Cardiac muscle cell (in vitro differentiated cells and primary cell): ENCODE results near the gene BAD. TPM values are rescaled to one million over a fixed set of nuclear protein-coding genes. Genes with fewer than 3 reads are reported as not detected.
A peak's percentile ranks its signal among the peaks of the same experiment; 100 is the strongest.

ENCODE experiments used
- DNase-seq, 2 donors: peaks; one replicate each; pipeline versions ENCODE4 v3.0.0 to v3.0.0-alpha.2; 2010 to 2017; ENCODE audit warnings: low read depth in 1 of 2, low spot score in 1 of 2
- H3K27ac ChIP-seq: fragments of 200-600 bp; sonication (generic); 2 replicates; pipeline ENCODE4 v1.5.1; 2016
- H3K27me3 ChIP-seq: fragments of 200-600 bp; sonication (generic); 2 replicates; pipeline ENCODE4 v1.6.0; 2016; ENCODE audit warnings: control low read depth
- H3K36me3 ChIP-seq: fragments of 200-600 bp; sonication (generic); 2 replicates; pipeline ENCODE4 v1.5.1; 2016; ENCODE audit warnings: control low read depth
- H3K4me1 ChIP-seq: fragments of 200-600 bp; sonication (generic); 2 replicates; pipeline ENCODE4 v1.8.1; 2017; ENCODE audit warnings: low read depth, mild to moderate bottlenecking, mixed run types
- H3K4me3 ChIP-seq: fragments of 200-600 bp; sonication (generic); 2 replicates; pipeline ENCODE4 v1.5.1; 2016; ENCODE audit warnings: mild to moderate bottlenecking
- H3K9me3 ChIP-seq: fragments of 200-600 bp; sonication (generic); 2 replicates; pipeline ENCODE4 v1.5.1; 2017; ENCODE audit warnings: low read depth, mild to moderate bottlenecking, control low read depth
- CTCF ChIP-seq: IDR thresholded peaks from 2 replicates; pipeline ENCODE4 v1.5.1; 2012; ENCODE audit warnings: low read depth, mild to moderate bottlenecking, low read length
- polyA plus RNA-seq: library from polyadenylated mRNA; unstranded; fragments of >200 nt; fragmentation: Nextera tagmentation; extraction: Ambion mirVana; gene quantifications from 2 replicates; pipeline ENCODE4 v1.2.1, GENCODE V29; 2016
- total RNA-seq: library from RNA; depleted of rRNA; stranded (reverse); fragments of >200 nt; gene quantifications from 2 replicates; pipeline ENCODE4 v1.2.3, GENCODE V29; 2016

Gene BAD
- total and polyA plus RNA-seq, 2 experiments from 2014 or later: 155 to 195 TPM

- no peak for TF ChIP-seq CTCF
- Histone ChIP-seq H3K27ac (no peak overlapping the region), H3K36me3 (peaks cover 4% of the 10 kb centered on the region), H3K4me3 (no peak overlapping the region), H3K27me3 (no peaks in the 10 kb centered on the region), H3K9me3 (no peaks in the 10 kb centered on the region), H3K4me1 (peaks cover 6% of the 10 kb centered on the region)
- no peak for DNase-seq
Measured at GRCh38 chr11:64321026-64321425, 36.6 kb upstream of the BAD start.

DNA sequence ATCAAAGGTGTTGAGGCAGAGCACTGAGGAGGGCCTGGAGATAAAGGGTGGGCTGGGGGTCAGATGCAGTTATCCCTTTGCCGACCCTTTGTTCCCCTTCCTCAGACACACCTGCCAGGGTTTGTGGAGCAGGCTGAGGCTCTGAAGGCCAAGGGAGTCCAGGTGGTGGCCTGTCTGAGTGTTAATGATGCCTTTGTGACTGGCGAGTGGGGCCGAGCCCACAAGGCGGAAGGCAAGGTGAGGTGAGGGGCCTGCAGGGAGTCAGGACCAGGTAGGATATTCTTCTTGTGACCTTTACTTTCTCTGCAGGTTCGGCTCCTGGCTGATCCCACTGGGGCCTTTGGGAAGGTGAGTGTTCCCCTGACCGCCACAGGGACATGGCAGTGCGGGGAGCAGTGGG is 36.1 kb upstream of the BAD start:
- TF ChIP-seq CTCF: no peak
- H3K36me3 ChIP-seq: peaks cover 4% of the 10 kb centered on the region
- no peak for DNase-seq
- H3K27ac ChIP-seq: no peak overlapping the region
- H3K9me3 ChIP-seq: no peaks in the 10 kb centered on the region
- no peak overlapping the region for H3K4me3 ChIP-seq
- peaks cover 6% of the 10 kb centered on the region for H3K4me1 ChIP-seq
- H3K27me3 ChIP-seq: no peaks in the 10 kb centered on the region

- Histone ChIP-seq H3K4me1 (peaks cover 6% of the 10 kb centered on the region), H3K36me3 (peaks cover 4% of the 10 kb centered on the region), H3K4me3 (peak overlapping the region; percentile 60), H3K27ac (peak overlapping the region; percentile 95), H3K27me3 (no peaks in the 10 kb centered on the region), H3K9me3 (no peaks in the 10 kb centered on the region)
- no peak for DNase-seq
- no peak for TF ChIP-seq CTCF
Measured at GRCh38 chr11:64318766-64319761, 34.6 kb upstream of the BAD start.

DNA sequence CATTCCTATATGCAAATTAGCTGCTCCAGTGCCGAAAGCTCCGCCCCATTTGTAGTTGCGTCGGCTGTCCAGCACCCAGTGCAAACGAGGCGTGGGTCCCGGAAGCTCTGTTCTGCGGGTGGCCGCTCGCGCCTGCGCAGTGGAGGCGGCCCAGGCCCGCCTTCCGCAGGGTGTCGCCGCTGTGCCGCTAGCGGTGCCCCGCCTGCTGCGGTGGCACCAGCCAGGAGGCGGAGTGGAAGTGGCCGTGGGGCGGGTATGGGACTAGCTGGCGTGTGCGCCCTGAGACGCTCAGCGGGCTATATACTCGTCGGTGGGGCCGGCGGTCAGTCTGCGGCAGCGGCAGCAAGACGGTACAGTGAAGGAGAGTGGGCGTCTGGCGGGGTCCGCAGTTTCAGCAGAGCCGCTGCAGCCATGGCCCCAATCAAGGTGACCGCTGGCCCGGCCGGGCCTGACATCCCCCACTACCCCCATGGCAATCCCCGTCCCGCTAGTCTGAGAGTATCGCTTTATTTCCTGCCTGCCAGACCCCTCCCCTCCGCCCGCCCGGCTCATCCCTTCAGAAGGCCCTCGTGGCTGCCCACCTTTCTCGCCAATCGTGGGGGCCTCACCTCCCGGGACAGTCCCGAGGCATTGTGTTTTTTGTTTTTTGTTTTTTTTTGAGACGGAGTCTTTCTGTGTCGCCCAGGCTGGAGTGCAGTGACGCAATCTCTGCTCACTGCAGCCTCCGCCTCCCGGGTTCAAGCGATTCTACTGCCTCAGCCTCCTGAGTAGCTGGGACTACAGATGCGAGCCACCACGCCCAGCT is 33.7 kb upstream of the BAD start, which contains the start of gene PRDX5:
Gene PRDX5 (plus strand): TSS at position 161 of the 805 bp plus-strand sequence. CDS start 95 bp downstream, at position 256.
- H3K27me3 ChIP-seq: no peaks in the 10 kb centered on the region
- peak; percentile 96 to 98 for DNase-seq
- peak within 1 kb of the TSS; percentile 95 for H3K27ac ChIP-seq
- peaks cover 6% of the 10 kb centered on the region for H3K4me1 ChIP-seq
- H3K4me3 ChIP-seq: peak within 1 kb of the TSS; percentile 60
- H3K36me3 ChIP-seq: peaks cover 9% of the 10 kb centered on the region
- TF ChIP-seq CTCF: peak; percentile 28
- H3K9me3 ChIP-seq: no peaks in the 10 kb centered on the region

GRCh38 chr11:64317325-64317960 is 33.0 kb upstream of the BAD start, which contains the start of gene TRMT112:
Gene TRMT112 (minus strand): TSS chr11:64317559. CDS start chr11:64317526, 33 bp downstream.
- DNase-seq: peak; percentile 98 to 99
- no peaks in the 10 kb centered on the region for H3K9me3 ChIP-seq
- H3K27ac ChIP-seq: peak within 1 kb of the TSS; percentile 95
- H3K36me3 ChIP-seq: peaks cover 7% of the 10 kb centered on the region
- TF ChIP-seq CTCF: no peak
- H3K4me1 ChIP-seq: peaks cover 6% of the 10 kb centered on the region
- H3K27me3 ChIP-seq: no peaks in the 10 kb centered on the region
- H3K4me3 ChIP-seq: peak within 1 kb of the TSS; percentile 60
